ENCODE results near the gene MCUB. TPM values are rescaled to one million over a fixed set of nuclear protein-coding genes. Genes with fewer than 3 reads are reported as not detected.

Gene MCUB
- polyA plus RNA-seq, 1 donor from 2014 or later = 3.9 TPM

- H3K9me3 ChIP-seq (ENCODE audit: low read length) = no peaks in the 10 kb centered on the region
- H3K36me3 ChIP-seq (ENCODE audit: insufficient read depth, low read length) = no peaks in the 10 kb centered on the region
- no peaks in the 10 kb centered on the region for H3F3A ChIP-seq (ENCODE audit: insufficient read depth, low read length, poor library complexity, severe bottlenecking)
- no peaks in the 10 kb centered on the region for H4K20me1 ChIP-seq (ENCODE audit: insufficient read depth)
- TF ChIP-seq MXI1 (conservative IDR thresholded peaks at IDR 0.05; ENCODE audit: poor library complexity, severe bottlenecking) = no peak
- no peak for TF ChIP-seq EZH2 (IDR thresholded peaks at IDR 0.05; ENCODE audit: borderline replicate concordance, insufficient read depth, low read length, poor library complexity, severe bottlenecking)
- no peak for TF ChIP-seq EP300 (conservative IDR thresholded peaks at IDR 0.05; ENCODE audit: poor library complexity, severe bottlenecking)
- no peak for TF ChIP-seq REST (IDR thresholded peaks at IDR 0.05; ENCODE audit: borderline replicate concordance)
- TF ChIP-seq SMC3 (conservative IDR thresholded peaks at IDR 0.05; ENCODE audit: poor library complexity) = no peak
- TF ChIP-seq POLR2AphosphoS5 (IDR thresholded peaks at IDR 0.05) = no peak
- no peak for TF ChIP-seq RAD21 (conservative IDR thresholded peaks at IDR 0.05)
- H3K79me2 ChIP-seq (replicated peaks; ENCODE audit: insufficient read depth, low read length) = no peaks in the 10 kb centered on the region
- H3K27ac ChIP-seq (ENCODE audit: low read length) = no peak overlapping the region
- no peak overlapping the region for H3K4me2 ChIP-seq (ENCODE audit: low read length)
- H3K27me3 ChIP-seq (ENCODE audit: insufficient read depth, low read depth, low read length) = no peaks in the 10 kb centered on the region
- no peak overlapping the region for H2AFZ ChIP-seq (ENCODE audit: low read depth, low read length)
- no peak overlapping the region for H3K4me3 ChIP-seq (ENCODE audit: low read length)
- H3K9me2 ChIP-seq (ENCODE audit: insufficient read depth, low read length) = no peaks in the 10 kb centered on the region
- no peak overlapping the region for H3K9ac ChIP-seq (ENCODE audit: low read length)
Measured at GRCh38 chr4:109631532-109632108, 71.6 kb downstream of the MCUB start.

- Histone ChIP-seq H3K36me3 (ENCODE audit: insufficient read depth, low read length) (no peaks in the 10 kb centered on the region), H3F3A (ENCODE audit: insufficient read depth, low read length, poor library complexity, severe bottlenecking) (no peaks in the 10 kb centered on the region), H3K9me3 (ENCODE audit: low read length) (no peaks in the 10 kb centered on the region), H4K20me1 (ENCODE audit: insufficient read depth) (no peaks in the 10 kb centered on the region), H3K79me2 (replicated peaks; ENCODE audit: insufficient read depth, low read length) (no peaks in the 10 kb centered on the region), H3K9me2 (ENCODE audit: insufficient read depth, low read length) (no peaks in the 10 kb centered on the region), H3K4me2 (ENCODE audit: low read length) (no peak overlapping the region), H3K4me3 (ENCODE audit: low read length) (no peak overlapping the region), H3K9ac (ENCODE audit: low read length) (no peak overlapping the region), H3K27me3 (ENCODE audit: insufficient read depth, low read depth, low read length) (no peaks in the 10 kb centered on the region), H3K27ac (ENCODE audit: low read length) (no peak overlapping the region), H2AFZ (ENCODE audit: low read depth, low read length) (no peak overlapping the region)
- no peak for TF ChIP-seq EZH2 (IDR thresholded peaks at IDR 0.05; ENCODE audit: borderline replicate concordance, insufficient read depth, low read length, poor library complexity, severe bottlenecking)
- no peak for TF ChIP-seq MXI1 (conservative IDR thresholded peaks at IDR 0.05; ENCODE audit: poor library complexity, severe bottlenecking)
- TF ChIP-seq TAF1 (IDR thresholded peaks at IDR 0.05; ENCODE audit: low read depth) = no peak
- TF ChIP-seq EP300 (conservative IDR thresholded peaks at IDR 0.05; ENCODE audit: poor library complexity, severe bottlenecking) = no peak
Measured at GRCh38 chr4:109640644-109641043, 80.6 kb downstream of the MCUB start.

GRCh38 chr4:109645874-109646710 lies 86.0 kb downstream of the MCUB start:
- Histone ChIP-seq H3K36me3 (ENCODE audit: insufficient read depth, low read length) (no peaks in the 10 kb centered on the region), H3K27ac (ENCODE audit: low read length) (no peak overlapping the region), H3K9ac (ENCODE audit: low read length) (no peak overlapping the region), H3K4me2 (ENCODE audit: low read length) (no peak overlapping the region), H3K79me2 (replicated peaks; ENCODE audit: insufficient read depth, low read length) (no peaks in the 10 kb centered on the region), H2AFZ (ENCODE audit: low read depth, low read length) (no peak overlapping the region), H4K20me1 (ENCODE audit: insufficient read depth) (no peaks in the 10 kb centered on the region), H3K9me2 (ENCODE audit: insufficient read depth, low read length) (no peaks in the 10 kb centered on the region), H3K4me3 (ENCODE audit: low read length) (no peak overlapping the region), H3F3A (ENCODE audit: insufficient read depth, low read length, poor library complexity, severe bottlenecking) (no peaks in the 10 kb centered on the region), H3K27me3 (ENCODE audit: insufficient read depth, low read depth, low read length) (no peaks in the 10 kb centered on the region), H3K9me3 (ENCODE audit: low read length) (no peaks in the 10 kb centered on the region)
- TF ChIP-seq TAF1 (IDR thresholded peaks at IDR 0.05; ENCODE audit: low read depth) = no peak
- TF ChIP-seq SMC3 (conservative IDR thresholded peaks at IDR 0.05; ENCODE audit: poor library complexity) = no peak
- no peak for TF ChIP-seq CTCF (IDR thresholded peaks at IDR 0.05; ENCODE audit: poor library complexity, severe bottlenecking)
- no peak for TF ChIP-seq POLR2AphosphoS5 (IDR thresholded peaks at IDR 0.05)
- TF ChIP-seq REST (IDR thresholded peaks at IDR 0.05; ENCODE audit: borderline replicate concordance) = no peak
- no peak for TF ChIP-seq EP300 (conservative IDR thresholded peaks at IDR 0.05; ENCODE audit: poor library complexity, severe bottlenecking)
- no peak for TF ChIP-seq EZH2 (IDR thresholded peaks at IDR 0.05; ENCODE audit: borderline replicate concordance, insufficient read depth, low read length, poor library complexity, severe bottlenecking)
- no peak for TF ChIP-seq MXI1 (conservative IDR thresholded peaks at IDR 0.05; ENCODE audit: poor library complexity, severe bottlenecking)
- no peak for TF ChIP-seq RAD21 (conservative IDR thresholded peaks at IDR 0.05)

Data from neural cell (in vitro differentiated cells).